DND-41 (cell line): Measurements from ENCODE around the gene UGT1A4.

Experiments
- ATAC-seq: fragments of 200-7000 bp; cut with Tn5 transposase; 3 replicates; pipeline ENCODE4 v1.9.1; 2021; ENCODE audit warnings: low read depth; ENCODE audit not compliant: insufficient read depth
- DNase-seq: peaks from one replicate; pipeline ENCODE4 v3.0.0-alpha.2; 2020
- H2AFZ ChIP-seq: 2 replicates; pipeline ENCODE4 v1.6.0; 2012; ENCODE audit warnings: low read depth, low read length
- H3K27ac ChIP-seq: 2 replicates; pipeline ENCODE4 v1.5.1; 2012; ENCODE audit warnings: low read length, inconsistent platforms
- H3K27me3 ChIP-seq: fragments of 200-600 bp; sonication (generic); 2 replicates; pipeline ENCODE4 v1.6.0; 2012; ENCODE audit warnings: low read length, mild to moderate bottlenecking, inconsistent platforms; ENCODE audit not compliant: insufficient read depth, poor library complexity
- H3K36me3 ChIP-seq: 2 replicates; pipeline ENCODE4 v1.5.1; 2012; ENCODE audit warnings: low read length, inconsistent platforms; ENCODE audit not compliant: insufficient read depth
- H3K4me1 ChIP-seq: 2 replicates; pipeline ENCODE4 v1.5.1; 2012; ENCODE audit warnings: mild to moderate bottlenecking, low read length; ENCODE audit not compliant: insufficient read depth
- H3K4me2 ChIP-seq: 2 replicates; pipeline ENCODE4 v1.6.0; 2012; ENCODE audit warnings: mild to moderate bottlenecking, moderate library complexity, low read length, inconsistent platforms; ENCODE audit not compliant: insufficient read depth
- H3K4me3 ChIP-seq, 2 experiments: fragments of 200-600 bp in 1 of 2; shearing (Covaris generic) in 1 of 2; 2 replicates each; pipeline ENCODE4 v1.5.1; 2012 to 2016; ENCODE audit warnings: inconsistent platforms in 2 of 2, low read length in 2 of 2, mild to moderate bottlenecking in 2 of 2, low read depth in 1 of 2, moderate library complexity in 1 of 2
- H3K79me2 ChIP-seq: 2 replicates; pipeline ENCODE4 v1.6.0; 2012; ENCODE audit warnings: low read length, inconsistent platforms; ENCODE audit not compliant: insufficient read depth
- H3K9ac ChIP-seq: 2 replicates; pipeline ENCODE4 v1.6.0; 2012; ENCODE audit warnings: low read depth, mild to moderate bottlenecking, inconsistent platforms, low read length, moderate library complexity
- H3K9me3 ChIP-seq: 2 replicates; pipeline ENCODE4 v1.5.1; 2012; ENCODE audit warnings: low read length, moderate library complexity, mild to moderate bottlenecking, inconsistent platforms; ENCODE audit not compliant: insufficient read depth, severe bottlenecking
- H4K20me1 ChIP-seq: 2 replicates; pipeline ENCODE4 v1.6.0; 2012; ENCODE audit warnings: low read length; ENCODE audit not compliant: insufficient read depth
- EZH2 ChIP-seq: IDR thresholded peaks from 3 replicates; pipeline ENCODE4 v1.6.1; 2012; ENCODE audit warnings: borderline replicate concordance, low read depth, mild to moderate bottlenecking, moderate library complexity, low read length, inconsistent platforms; ENCODE audit not compliant: severe bottlenecking
- TF ChIP-seq, protein P1 (sequence below): IDR thresholded peaks from 2 replicates; pipeline ENCODE4 v1.5.1; 2012; ENCODE audit warnings: borderline replicate concordance, low read length, moderate library complexity, mild to moderate bottlenecking; ENCODE audit not compliant: poor library complexity, severe bottlenecking; ENCODE audit errors: extremely low read depth

UGT1A4 gene

DNA sequence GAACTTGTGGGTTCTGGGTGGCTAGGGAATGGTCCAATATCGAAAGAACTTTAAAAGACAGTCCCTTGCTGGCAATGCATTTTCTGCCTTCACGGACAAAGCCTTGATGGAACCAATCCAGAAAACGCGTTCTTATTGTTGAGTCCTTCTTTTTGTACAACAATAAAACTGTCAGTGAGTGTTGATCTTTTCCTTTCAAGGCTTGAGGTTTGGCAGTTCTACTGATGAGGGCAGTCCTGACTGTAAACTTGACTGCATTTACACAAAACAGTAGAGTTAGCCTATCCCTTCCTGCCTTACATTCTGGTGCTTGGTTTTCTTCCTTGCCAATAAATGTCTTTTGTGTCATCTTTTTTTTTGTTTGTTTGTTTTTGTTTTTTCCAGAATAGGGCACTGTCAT lies 39.3 kb upstream of the UGT1A4 start:
- Histone ChIP-seq H3K9ac (no peak overlapping the region), H3K4me2 (no peak overlapping the region), H3K36me3 (no peaks in the 10 kb centered on the region), H3K79me2 (no peaks in the 10 kb centered on the region), H3K27ac (no peak overlapping the region), H3K9me3 (no peaks in the 10 kb centered on the region), H3K4me3 (no peak overlapping the region), H4K20me1 (no peaks in the 10 kb centered on the region), H3K4me1 (no peaks in the 10 kb centered on the region), H2AFZ (no peak overlapping the region), H3K27me3 (no peaks in the 10 kb centered on the region)
- ATAC-seq (no peak), DNase-seq (no peak)
- TF ChIP-seq, protein P1, sequence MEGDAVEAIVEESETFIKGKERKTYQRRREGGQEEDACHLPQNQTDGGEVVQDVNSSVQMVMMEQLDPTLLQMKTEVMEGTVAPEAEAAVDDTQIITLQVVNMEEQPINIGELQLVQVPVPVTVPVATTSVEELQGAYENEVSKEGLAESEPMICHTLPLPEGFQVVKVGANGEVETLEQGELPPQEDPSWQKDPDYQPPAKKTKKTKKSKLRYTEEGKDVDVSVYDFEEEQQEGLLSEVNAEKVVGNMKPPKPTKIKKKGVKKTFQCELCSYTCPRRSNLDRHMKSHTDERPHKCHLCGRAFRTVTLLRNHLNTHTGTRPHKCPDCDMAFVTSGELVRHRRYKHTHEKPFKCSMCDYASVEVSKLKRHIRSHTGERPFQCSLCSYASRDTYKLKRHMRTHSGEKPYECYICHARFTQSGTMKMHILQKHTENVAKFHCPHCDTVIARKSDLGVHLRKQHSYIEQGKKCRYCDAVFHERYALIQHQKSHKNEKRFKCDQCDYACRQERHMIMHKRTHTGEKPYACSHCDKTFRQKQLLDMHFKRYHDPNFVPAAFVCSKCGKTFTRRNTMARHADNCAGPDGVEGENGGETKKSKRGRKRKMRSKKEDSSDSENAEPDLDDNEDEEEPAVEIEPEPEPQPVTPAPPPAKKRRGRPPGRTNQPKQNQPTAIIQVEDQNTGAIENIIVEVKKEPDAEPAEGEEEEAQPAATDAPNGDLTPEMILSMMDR = no peak
- no peak for TF ChIP-seq EZH2

DNA sequence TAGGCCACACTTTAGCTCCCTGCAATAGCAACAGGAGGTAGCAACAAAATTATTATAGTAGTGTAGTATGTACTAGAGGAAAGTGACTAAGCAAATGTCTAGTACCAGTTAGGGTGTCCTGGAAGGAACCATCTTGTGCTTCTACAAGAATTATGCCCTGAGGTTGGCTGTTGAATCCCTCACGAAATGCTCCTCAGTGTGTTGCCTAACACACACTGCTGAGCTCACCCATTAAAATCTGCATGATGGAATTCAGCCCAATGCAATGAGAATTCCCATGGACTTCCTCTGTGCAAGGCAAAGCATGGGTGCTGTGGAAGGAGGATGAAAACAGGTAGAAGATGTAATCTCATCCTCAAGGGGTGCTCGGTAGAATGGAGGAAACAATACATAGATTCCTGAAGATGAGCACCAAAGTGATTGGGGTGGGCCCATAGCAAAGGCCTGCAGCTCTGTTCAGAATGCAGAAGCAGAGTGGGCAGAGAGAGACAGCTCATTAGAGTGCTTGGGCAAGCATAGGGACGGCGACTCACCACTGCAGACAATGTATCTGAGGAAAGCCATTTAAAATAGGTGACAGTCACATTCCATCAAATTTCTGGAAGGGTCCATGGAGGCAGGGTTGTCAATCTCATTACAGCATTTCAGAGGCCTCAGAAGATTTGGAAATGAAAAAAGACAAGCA lies 38.0 kb upstream of the UGT1A4 start:
- H3K9ac ChIP-seq = no peak overlapping the region
- ATAC-seq (no peak), DNase-seq (no peak)
- no peaks in the 10 kb centered on the region for H3K9me3 ChIP-seq
- no peaks in the 10 kb centered on the region for H3K27me3 ChIP-seq
- no peak overlapping the region for H3K4me2 ChIP-seq
- no peaks in the 10 kb centered on the region for H4K20me1 ChIP-seq
- no peak overlapping the region for H3K4me3 ChIP-seq
- no peak overlapping the region for H3K27ac ChIP-seq
- H3K79me2 ChIP-seq = no peaks in the 10 kb centered on the region
- H3K36me3 ChIP-seq = no peaks in the 10 kb centered on the region
- TF ChIP-seq EZH2 = no peak
- TF ChIP-seq, protein P1 = no peak
- H3K4me1 ChIP-seq = no peaks in the 10 kb centered on the region
- no peak overlapping the region for H2AFZ ChIP-seq

- Histone ChIP-seq H3K36me3 (no peaks in the 10 kb centered on the region), H3K9ac (no peak within 1 kb of the TSS), H3K27me3 (no peaks in the 10 kb centered on the region), H3K79me2 (no peaks in the 10 kb centered on the region), H3K4me2 (no peak within 1 kb of the TSS), H2AFZ (no peak within 1 kb of the TSS), H3K27ac (no peak within 1 kb of the TSS), H3K9me3 (no peaks in the 10 kb centered on the region), H3K4me3 (no peak within 1 kb of the TSS), H3K4me1 (no peaks in the 10 kb centered on the region), H4K20me1 (no peaks in the 10 kb centered on the region)
- no peak for ATAC-seq
- no peak for DNase-seq
- no peak for TF ChIP-seq EZH2
- TF ChIP-seq, protein P1 = no peak
These were observed 36.9 kb upstream of the UGT1A4 start, which contains the start of gene UGT1A7 for GRCh38 chr2:233681521-233682099. UGT1A7 (plus strand) TSS chr2:233681901; CDS start chr2:233681938, 37 bp downstream.
